ENCODE results near the gene MICU1. TPM values are rescaled to one million over a fixed set of nuclear protein-coding genes. Genes with fewer than 3 reads are reported as not detected.

The MICU1 gene
- total and polyA plus RNA-seq, 2 of the 13 experiments (the other 11 are each of a cell fraction or from before 2014, with no cell fraction given), result 32.5 to 56.1 TPM

DNA sequence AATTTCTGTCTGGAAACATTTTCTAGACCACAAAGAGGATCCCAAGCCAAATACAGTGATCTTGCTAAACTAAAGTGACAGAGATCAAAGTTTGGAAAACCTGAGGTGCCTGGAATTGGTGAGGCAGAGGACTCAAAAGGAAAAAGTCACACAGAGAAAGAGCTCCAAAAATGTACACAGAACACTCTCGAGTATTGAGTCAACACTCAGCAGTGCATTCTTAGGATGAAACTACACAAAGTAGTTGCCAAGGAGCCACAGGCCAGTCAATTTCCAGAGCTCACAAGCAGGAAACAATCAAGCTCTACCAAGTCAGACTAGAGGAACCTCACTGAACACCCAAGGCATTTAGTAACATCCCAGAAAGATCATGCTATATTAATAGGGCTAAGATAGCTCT lies 61.3 kb downstream of the MICU1 start (continued):
- no peak for TF ChIP-seq PITX1 (CRISPR knock-in tag; IDR thresholded peaks at IDR 0.05)

- intact Hi-C loops (cut with micrococcal nuclease; ENCODE audit: unreplicated experiment) (no loop called here), in situ Hi-C loops (cut with HindIII; ENCODE audit: extremely low pct_ligation_motif_present, low pct_unique_long_range_greater_than_20kb) (loop anchor here (10.0 kb wide), 1 partner anchor 199 kb away; no protein-coding TSS in a partner anchor)
- ChIA-PET CTCF (ENCODE audit: low intra/inter-chr PET ratio, low total read pairs) (no interaction called here), POLR2A (no interaction called here)
- DNase-seq (ENCODE audit: low spot score) (no peak), FAIRE-seq (no peak), ATAC-seq (no peak)
- no peak for TF ChIP-seq SYNCRIP (IDR thresholded peaks at IDR 0.05; ENCODE audit: insufficient read depth, low read depth, low read length)
- no peak for TF ChIP-seq ZNF839 (CRISPR knock-in tag; IDR thresholded peaks at IDR 0.05; ENCODE audit: borderline replicate concordance)
- no peak for TF ChIP-seq TP53 (CRISPR knock-in tag; conservative IDR thresholded peaks at IDR 0.05)
- H3K4me2 ChIP-seq (ENCODE audit: low read depth, low read length), result no peak overlapping the region
- no peak overlapping the region for H3K4me3 ChIP-seq (replicated peaks in 1 of 3; ENCODE audit: insufficient read depth in 1 of 3, low read depth in 2 of 3, low read length in 3 of 3)
- no peak overlapping the region for H3K9ac ChIP-seq (ENCODE audit: insufficient read depth, low read depth, low read length)
- no TSS peak for BruUV-seq (replicated peaks)
- H3K9me3 ChIP-seq (ENCODE audit: low read length), result no peaks in the 10 kb centered on the region
- peaks cover 1 to 38% of the 10 kb centered on the region in 2 experiments for H3K36me3 ChIP-seq (replicated peaks in 1 of 2; ENCODE audit: control insufficient read depth in 1 of 2, insufficient read depth in 2 of 2, low read length in 2 of 2)
- 94% methylated on average over 6 of the region's 6 CpGs for WGBS (ENCODE audit: low lambda C conversion rate)
- H3K27ac ChIP-seq (ENCODE audit: extremely low read length, insufficient read depth, low read length), result no peak overlapping the region
- H3K27me3 ChIP-seq (ENCODE audit: control insufficient read depth in 1 of 2, insufficient read depth in 2 of 2, low read length in 2 of 2), result no peaks in the 10 kb centered on the region
- H4K20me1 ChIP-seq (ENCODE audit: insufficient read depth, low read length), result no peaks in the 10 kb centered on the region; the same call in 1 of the 2 replicates
- no peak overlapping the region for H2AFZ ChIP-seq (ENCODE audit: low read length)
- H3K79me2 ChIP-seq (ENCODE audit: insufficient read depth, low read length), result no peaks in the 10 kb centered on the region
- no peaks in the 10 kb centered on the region for H3K4me1 ChIP-seq (ENCODE audit: insufficient read depth, low read length)
Measured at GRCh38 chr10:72563327-72563932, 62.4 kb downstream of the MICU1 start.

DNA sequence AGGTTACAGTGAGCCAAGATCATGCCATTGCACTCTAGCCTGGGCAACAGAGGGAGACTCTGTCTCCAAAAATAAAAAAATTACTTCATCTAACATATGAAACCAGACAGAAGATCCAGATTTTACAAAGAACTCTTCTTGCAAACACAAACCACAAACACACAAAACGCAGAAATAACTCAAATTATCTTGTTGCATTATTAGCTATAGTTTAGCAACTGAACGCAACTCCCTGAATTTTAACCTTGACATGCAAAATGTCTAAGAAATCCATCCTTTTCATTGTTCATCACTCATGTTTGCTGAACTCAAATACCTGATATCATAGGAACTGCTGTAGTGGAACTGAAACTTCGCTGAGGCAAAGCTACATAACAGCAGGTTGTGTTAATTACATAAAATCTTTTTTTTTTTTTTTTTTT lies 64.1 kb downstream of the MICU1 start:
- POLR2A ChIA-PET, result interaction anchor here (0.6 kb wide), 1 partner anchor 13 kb away, joined by 3 read pairs; no protein-coding TSS in a partner anchor
- no TSS peak for BruUV-seq (replicated peaks)
- Histone ChIP-seq H3K27me3 (ENCODE audit: control insufficient read depth in 1 of 2, insufficient read depth in 2 of 2, low read length in 2 of 2) (no peaks in the 10 kb centered on the region), H3K4me2 (ENCODE audit: low read depth, low read length) (no peak overlapping the region), H3K9ac (ENCODE audit: insufficient read depth, low read depth, low read length) (no peak overlapping the region), H3K4me1 (ENCODE audit: insufficient read depth, low read length) (no peaks in the 10 kb centered on the region), H3K4me3 (replicated peaks in 1 of 3; ENCODE audit: insufficient read depth in 1 of 3, low read depth in 2 of 3, low read length in 3 of 3) (no peak overlapping the region), H3K36me3 (replicated peaks in 1 of 2; ENCODE audit: control insufficient read depth in 1 of 2, insufficient read depth in 2 of 2, low read length in 2 of 2) (peaks cover 1 to 35% of the 10 kb centered on the region in 2 experiments), H3K9me3 (ENCODE audit: low read length) (no peaks in the 10 kb centered on the region), H3K27ac (ENCODE audit: extremely low read length, insufficient read depth, low read length) (no peak overlapping the region), H2AFZ (ENCODE audit: low read length) (no peak overlapping the region), H3K79me2 (ENCODE audit: insufficient read depth, low read length) (no peaks in the 10 kb centered on the region), H4K20me1 (ENCODE audit: insufficient read depth, low read length) (no peaks in the 10 kb centered on the region; the same call in 1 of the 2 replicates)
- no peak for DNase-seq (ENCODE audit: low spot score)
- in situ Hi-C loops (cut with HindIII; ENCODE audit: extremely low pct_ligation_motif_present, low pct_unique_long_range_greater_than_20kb) (loop anchor here (10.0 kb wide), 1 partner anchor 197 kb away; no protein-coding TSS in a partner anchor), intact Hi-C loops (cut with micrococcal nuclease; ENCODE audit: unreplicated experiment) (no loop called here)
- 99% methylated on average over 3 of the region's 3 CpGs for WGBS (ENCODE audit: low lambda C conversion rate)
- no peak for ATAC-seq
- FAIRE-seq, result no peak
- CTCF ChIA-PET (ENCODE audit: low intra/inter-chr PET ratio, low total read pairs), result no interaction called here
- TF ChIP-seq PRDM4 (CRISPR knock-in tag; IDR thresholded peaks at IDR 0.05; ENCODE audit: borderline replicate concordance) (no peak), ZNF30 (CRISPR knock-in tag; IDR thresholded peaks at IDR 0.05) (no peak), GLI4 (CRISPR knock-in tag; IDR thresholded peaks at IDR 0.05; ENCODE audit: borderline replicate concordance) (no peak), NRL (CRISPR knock-in tag; IDR thresholded peaks at IDR 0.05; ENCODE audit: borderline replicate concordance) (no peak), ZNF230 (CRISPR knock-in tag; IDR thresholded peaks at IDR 0.05) (no peak), RXRA (CRISPR knock-in tag; IDR thresholded peaks at IDR 0.05) (no peak)
- TF ChIP-seq, protein P1, sequence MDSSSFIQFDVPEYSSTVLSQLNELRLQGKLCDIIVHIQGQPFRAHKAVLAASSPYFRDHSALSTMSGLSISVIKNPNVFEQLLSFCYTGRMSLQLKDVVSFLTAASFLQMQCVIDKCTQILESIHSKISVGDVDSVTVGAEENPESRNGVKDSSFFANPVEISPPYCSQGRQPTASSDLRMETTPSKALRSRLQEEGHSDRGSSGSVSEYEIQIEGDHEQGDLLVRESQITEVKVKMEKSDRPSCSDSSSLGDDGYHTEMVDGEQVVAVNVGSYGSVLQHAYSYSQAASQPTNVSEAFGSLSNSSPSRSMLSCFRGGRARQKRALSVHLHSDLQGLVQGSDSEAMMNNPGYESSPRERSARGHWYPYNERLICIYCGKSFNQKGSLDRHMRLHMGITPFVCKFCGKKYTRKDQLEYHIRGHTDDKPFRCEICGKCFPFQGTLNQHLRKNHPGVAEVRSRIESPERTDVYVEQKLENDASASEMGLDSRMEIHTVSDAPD (CRISPR knock-in tag; IDR thresholded peaks at IDR 0.05), result no peak

All from HepG2 (cell line).